GM12873 (cell line): ENCODE results near the gene CFAP73.

Experiments used
- TF ChIP-seq, protein P1 (sequence below): IDR thresholded peaks from 2 replicates; pipeline ENCODE4 v1.5.1; 2012; ENCODE audit warnings: low read depth, mild to moderate bottlenecking, moderate library complexity, low read length, control low read depth; ENCODE audit not compliant: insufficient read depth; ENCODE audit errors: missing control alignments

The CFAP73 gene

DNA sequence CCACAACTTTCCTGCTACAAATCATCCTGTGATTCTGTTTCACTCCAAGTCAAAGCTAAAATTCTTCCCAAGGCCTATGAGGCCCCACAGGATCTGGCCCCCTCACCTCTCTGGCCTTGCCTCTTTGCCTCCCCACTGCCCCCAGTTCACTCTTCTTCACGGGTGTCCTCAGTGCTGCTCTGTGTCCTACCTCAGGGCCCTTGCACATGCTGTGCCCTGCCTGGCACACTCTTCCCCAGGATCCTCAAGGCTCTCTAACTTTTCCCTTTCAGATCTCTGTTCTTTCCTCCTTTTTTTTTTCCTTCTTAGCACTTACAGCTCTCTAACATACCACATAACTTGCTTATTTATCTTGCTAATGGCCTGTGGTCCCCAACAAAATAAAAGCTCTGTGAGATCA is 43.2 kb upstream of the CFAP73 start:
- TF ChIP-seq, protein P1, sequence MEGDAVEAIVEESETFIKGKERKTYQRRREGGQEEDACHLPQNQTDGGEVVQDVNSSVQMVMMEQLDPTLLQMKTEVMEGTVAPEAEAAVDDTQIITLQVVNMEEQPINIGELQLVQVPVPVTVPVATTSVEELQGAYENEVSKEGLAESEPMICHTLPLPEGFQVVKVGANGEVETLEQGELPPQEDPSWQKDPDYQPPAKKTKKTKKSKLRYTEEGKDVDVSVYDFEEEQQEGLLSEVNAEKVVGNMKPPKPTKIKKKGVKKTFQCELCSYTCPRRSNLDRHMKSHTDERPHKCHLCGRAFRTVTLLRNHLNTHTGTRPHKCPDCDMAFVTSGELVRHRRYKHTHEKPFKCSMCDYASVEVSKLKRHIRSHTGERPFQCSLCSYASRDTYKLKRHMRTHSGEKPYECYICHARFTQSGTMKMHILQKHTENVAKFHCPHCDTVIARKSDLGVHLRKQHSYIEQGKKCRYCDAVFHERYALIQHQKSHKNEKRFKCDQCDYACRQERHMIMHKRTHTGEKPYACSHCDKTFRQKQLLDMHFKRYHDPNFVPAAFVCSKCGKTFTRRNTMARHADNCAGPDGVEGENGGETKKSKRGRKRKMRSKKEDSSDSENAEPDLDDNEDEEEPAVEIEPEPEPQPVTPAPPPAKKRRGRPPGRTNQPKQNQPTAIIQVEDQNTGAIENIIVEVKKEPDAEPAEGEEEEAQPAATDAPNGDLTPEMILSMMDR = no peak

GRCh38 chr12:113108308-113108707 is 41.2 kb upstream of the CFAP73 start:
- TF ChIP-seq, protein P1 = no peak

GRCh38 chr12:113109360-113109759 is 40.2 kb upstream of the CFAP73 start:
- TF ChIP-seq, protein P1 = no peak

GRCh38 chr12:113109872-113110599 is 39.5 kb upstream of the CFAP73 start:
- TF ChIP-seq, protein P1 = no peak

DNA sequence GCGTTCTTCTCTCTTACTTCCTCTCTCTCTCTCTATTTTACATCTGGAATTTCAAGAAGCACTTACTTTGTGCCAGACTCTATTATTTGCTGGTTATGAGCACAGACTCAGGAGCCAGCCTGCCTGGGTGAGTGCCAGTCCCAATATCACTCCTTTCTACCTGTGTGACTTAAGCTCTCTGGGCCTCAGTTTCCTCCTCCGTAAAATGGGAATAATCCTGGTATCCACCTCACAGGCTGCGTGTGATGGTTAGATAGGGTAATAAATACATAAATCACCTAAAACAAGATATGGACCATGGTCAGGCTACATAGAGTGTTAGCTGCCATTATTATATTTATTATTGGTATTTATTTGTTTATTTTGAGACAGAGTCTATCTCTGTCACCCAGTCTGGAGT is 38.3 kb upstream of the CFAP73 start:
- TF ChIP-seq, protein P1 = no peak

DNA sequence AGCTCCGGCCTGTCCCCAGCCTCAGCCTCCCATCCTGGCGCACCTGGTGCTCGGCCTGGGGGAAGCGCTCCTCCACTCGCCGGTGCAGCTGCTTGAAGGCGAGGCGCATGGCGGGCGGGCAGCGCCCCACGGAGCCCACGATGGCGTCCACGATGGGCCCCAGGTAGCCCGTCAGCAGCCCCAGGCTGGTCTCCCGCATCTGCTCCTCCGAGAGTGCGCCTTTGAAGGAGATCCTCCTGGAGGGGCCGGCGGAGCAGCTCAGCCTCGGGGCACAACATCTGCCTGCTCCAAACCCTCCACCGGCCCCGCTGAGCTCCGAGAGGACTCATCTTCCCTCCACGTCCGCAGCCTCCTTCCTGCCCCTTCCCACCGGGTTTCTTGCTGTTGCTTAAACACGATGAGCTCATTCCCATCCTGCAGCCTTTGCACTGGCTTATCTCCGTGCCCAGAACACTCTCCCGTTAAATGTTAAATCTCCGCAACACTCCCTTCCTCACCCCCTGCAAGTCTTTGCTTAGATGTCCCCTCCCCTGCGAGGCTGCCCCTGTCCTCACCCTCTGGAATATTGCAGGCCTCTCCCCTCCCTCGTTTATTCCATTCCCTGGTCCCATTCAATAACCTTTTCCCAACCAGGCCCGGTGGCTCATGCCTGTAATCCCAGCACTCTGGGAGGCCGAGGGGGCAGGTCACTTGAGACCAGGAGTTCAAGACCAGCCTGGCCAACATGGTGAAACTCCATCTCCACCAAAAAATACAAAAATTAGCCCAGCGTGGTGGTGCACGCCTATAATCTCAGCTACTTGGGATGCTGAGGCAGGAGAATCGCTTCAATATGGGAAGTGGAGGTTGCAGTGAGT is 37.3 kb upstream of the CFAP73 start:
- TF ChIP-seq, protein P1 = no peak

GRCh38 chr12:113113397-113113796 is 36.1 kb upstream of the CFAP73 start:
- TF ChIP-seq, protein P1 = no peak
